ENCODE measurements around the gene IQGAP2.

IQGAP2 gene

DNA sequence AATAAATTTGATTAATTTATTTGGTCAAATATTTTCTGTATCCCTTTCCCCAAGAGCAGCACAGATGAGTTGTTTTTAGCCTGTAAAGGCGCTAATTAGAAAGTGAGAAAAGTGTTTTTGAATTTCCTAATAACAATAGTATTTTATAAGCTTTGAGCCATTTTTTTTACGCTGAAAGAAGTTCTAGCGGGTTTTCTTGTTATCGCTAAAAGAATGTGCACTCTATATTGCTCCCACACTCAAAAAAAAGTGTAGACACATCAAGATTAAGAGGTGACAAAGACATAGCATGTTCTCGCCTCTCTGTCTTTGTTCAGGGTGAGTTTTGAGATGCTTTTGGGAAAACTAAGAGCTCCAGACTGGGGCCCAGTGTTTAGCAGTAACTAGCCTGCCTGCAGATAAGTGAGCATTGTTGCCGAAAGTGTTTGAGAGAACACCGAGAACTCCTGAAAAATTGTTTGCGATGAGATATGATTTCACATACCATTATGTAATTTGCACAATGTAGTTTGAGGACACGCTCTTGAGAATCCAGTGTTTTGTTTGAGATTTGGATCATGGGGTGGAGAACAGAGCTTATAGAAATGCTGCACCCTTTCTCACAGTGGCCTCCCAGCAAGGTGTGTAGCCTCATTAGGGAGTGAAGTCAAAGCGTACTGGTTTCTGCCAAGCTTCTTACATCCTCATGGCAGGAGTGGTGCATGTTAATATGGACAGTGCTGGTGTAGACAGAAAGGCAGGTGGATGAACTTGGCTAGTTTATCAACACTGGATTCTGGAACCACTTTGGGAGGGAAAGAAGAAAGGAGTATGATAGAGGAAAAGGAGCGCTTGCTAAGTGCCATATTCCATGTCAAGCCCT is 314.4 kb downstream of the IQGAP2 start:
- TF ChIP-seq, protein P1, sequence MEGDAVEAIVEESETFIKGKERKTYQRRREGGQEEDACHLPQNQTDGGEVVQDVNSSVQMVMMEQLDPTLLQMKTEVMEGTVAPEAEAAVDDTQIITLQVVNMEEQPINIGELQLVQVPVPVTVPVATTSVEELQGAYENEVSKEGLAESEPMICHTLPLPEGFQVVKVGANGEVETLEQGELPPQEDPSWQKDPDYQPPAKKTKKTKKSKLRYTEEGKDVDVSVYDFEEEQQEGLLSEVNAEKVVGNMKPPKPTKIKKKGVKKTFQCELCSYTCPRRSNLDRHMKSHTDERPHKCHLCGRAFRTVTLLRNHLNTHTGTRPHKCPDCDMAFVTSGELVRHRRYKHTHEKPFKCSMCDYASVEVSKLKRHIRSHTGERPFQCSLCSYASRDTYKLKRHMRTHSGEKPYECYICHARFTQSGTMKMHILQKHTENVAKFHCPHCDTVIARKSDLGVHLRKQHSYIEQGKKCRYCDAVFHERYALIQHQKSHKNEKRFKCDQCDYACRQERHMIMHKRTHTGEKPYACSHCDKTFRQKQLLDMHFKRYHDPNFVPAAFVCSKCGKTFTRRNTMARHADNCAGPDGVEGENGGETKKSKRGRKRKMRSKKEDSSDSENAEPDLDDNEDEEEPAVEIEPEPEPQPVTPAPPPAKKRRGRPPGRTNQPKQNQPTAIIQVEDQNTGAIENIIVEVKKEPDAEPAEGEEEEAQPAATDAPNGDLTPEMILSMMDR (IDR thresholded peaks at IDR 0.05; ENCODE audit: borderline replicate concordance, insufficient read depth, low read depth, low read length), result no peak
- H3K4me3 ChIP-seq (ENCODE audit: low read depth, low read length), result no peak overlapping the region

DNA sequence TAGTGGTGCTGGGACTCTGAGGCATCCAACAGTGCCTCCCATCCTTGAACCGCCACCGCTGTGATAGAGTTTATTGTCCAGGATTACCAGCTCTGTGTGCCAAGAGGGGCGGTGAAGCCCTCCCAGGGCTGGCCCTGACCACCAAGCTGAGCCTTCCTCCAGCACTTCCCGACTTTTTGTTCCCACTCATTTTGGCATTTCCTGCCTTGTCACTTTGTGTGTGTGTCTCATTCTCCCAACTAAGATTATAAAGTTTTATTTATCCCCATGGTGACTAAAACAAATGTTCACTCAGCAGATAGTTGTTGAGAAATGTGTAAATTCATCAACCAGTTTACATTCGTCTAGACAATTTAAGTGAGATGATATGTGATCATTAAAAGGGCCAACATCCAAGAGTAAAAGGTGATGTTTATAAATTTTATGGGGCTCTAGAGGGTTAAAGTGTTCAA is 315.3 kb downstream of the IQGAP2 start:
- no peak overlapping the region for H3K4me3 ChIP-seq (ENCODE audit: low read depth, low read length)
- TF ChIP-seq, protein P1 (IDR thresholded peaks at IDR 0.05; ENCODE audit: borderline replicate concordance, insufficient read depth, low read depth, low read length), result no peak

DNA sequence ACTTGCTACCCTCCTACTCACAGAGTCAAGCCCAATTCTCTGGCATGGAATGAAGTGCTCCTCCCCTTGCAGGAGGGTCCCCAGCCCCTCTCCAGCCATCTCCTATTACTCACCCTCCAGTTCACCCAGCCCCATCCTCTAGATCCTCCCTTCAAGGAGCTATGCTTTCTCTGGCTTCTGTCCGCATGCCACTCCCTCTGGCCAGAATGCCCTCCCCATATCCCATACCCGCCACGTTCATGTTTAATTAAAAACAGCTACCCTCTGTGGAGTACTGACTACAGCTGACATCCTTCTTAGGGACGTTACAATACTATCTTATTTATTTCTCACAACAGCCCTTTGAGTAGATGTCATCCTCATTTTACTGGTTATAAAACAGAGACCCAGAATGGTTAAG is 315.8 kb downstream of the IQGAP2 start:
- TF ChIP-seq, protein P1 (IDR thresholded peaks at IDR 0.05; ENCODE audit: borderline replicate concordance, insufficient read depth, low read depth, low read length), result no peak
- no peak overlapping the region for H3K4me3 ChIP-seq (ENCODE audit: low read depth, low read length)

DNA sequence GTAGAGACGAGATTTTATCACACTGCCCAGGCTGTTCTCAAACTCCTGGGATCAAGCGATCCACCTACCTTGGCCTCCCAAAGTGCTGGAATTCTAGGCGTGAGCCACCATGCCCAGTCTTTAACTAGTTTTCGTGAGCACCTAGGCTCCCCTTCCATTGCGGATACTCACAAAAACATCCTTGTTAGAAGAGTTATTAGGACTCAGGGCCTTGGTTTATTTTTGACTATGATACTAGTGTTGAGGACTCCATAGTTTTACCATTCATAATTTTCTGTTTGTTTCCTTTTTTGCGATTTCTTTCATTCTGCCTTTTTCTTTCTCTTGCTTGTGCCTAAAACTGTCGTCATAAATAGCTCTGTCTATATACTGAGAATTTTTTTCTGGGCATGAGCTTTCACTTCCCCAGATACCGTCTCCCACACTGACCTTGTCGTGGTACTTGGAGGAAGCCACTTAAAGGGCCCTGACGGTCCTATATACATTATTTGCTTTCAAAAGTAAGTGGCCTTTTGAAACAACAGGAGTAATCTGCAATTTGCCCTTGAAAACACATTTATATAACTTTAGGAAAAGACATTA is 318.0 kb downstream of the IQGAP2 start:
- H3K4me3 ChIP-seq (ENCODE audit: low read depth, low read length), result no peak overlapping the region
- TF ChIP-seq, protein P1 (IDR thresholded peaks at IDR 0.05; ENCODE audit: borderline replicate concordance, insufficient read depth, low read depth, low read length), result no peak

DNA sequence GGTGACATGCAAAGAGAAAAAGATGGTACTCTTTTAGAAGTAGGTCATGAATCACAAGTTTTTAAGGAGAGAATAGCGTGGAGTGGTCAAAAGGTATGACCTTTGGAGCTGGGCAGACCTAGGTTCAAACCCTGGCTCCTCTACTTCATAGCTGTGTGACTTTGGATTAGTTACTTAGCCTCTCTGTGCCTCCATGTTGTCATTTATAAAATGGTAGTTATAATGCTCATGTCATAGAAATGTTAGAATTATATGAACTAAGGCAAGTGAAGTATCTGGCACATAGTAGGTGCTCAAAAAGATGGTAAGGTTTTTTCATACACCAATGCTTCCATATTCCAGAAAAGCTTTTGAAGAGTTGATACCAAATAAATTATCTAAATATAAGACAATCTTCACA is 320.2 kb downstream of the IQGAP2 start:
- no peak overlapping the region for H3K4me3 ChIP-seq (ENCODE audit: low read depth, low read length)
- TF ChIP-seq, protein P1 (IDR thresholded peaks at IDR 0.05; ENCODE audit: borderline replicate concordance, insufficient read depth, low read depth, low read length), result no peak

DNA sequence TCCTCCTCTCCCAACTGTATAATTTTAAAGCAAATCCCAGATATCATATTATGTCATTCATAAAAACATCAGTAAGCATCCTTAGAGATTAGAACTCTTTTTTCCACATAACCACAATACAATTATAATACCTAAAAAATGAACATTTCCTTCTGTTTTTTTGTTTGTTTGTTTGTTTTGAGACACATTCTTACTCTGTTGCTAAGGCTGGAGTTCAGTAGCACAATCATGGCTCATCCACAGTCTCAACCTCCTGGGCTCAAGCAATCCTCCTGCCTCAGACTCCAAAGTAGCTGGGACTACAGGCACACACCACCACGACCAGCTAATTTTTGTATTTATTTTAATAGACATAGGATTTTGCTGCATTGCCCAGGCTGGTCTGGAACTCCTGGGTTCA is 320.8 kb downstream of the IQGAP2 start:
- no peak overlapping the region for H3K4me3 ChIP-seq (ENCODE audit: low read depth, low read length)
- TF ChIP-seq, protein P1 (IDR thresholded peaks at IDR 0.05; ENCODE audit: borderline replicate concordance, insufficient read depth, low read depth, low read length), result no peak

DNA sequence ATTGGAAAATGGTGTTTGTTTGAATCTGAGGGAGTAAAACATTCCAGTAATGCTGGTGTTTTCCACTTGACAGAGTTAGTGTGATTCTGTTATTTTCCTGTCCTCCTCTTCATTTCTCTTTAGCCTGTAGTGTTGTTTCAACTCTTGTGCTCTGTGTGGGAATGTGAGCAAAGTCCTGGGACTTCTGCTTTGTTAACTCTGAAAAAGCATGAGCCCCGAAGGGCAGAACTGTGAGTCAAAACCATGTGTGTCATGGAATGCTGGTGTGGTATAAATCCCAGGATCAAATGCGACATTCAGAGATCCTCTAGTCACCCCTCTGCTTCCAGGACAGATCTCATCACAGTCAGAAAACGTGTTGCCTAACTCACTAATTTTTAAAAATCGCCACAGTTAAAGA is 321.8 kb downstream of the IQGAP2 start:
- TF ChIP-seq, protein P1 (IDR thresholded peaks at IDR 0.05; ENCODE audit: borderline replicate concordance, insufficient read depth, low read depth, low read length), result no peak
- H3K4me3 ChIP-seq (ENCODE audit: low read depth, low read length), result no peak overlapping the region

Measured in GM12875 (cell line).